Peyer's patch (tissue), 4 donors: Measurements from ENCODE around the gene HAUS5.

ENCODE experiments used
- POLR2A ChIP-seq, 2 donors: fragments of 450-650 bp; IDR thresholded peaks; one replicate each; pipeline ENCODE4 v1.5.1; 2017; ENCODE audit warnings: antibody characterized with exemption in 2 of 2, mild to moderate bottlenecking in 2 of 2, moderate library complexity in 2 of 2
- TF ChIP-seq, protein P1 (sequence below), 6 experiments: fragments of 450-650 bp in 4 of 6; fragments of 200-600 bp in 2 of 6; sonication (generic) in 1 of 6; IDR thresholded peaks; one replicate each; pipeline ENCODE4 v1.5.1; 2017 to 2019; ENCODE audit warnings: antibody characterized with exemption in 6 of 6, mild to moderate bottlenecking in 3 of 6, moderate library complexity in 1 of 6

- TF ChIP-seq POLR2A (IDR thresholded peaks at IDR 0.05), result no peak
- TF ChIP-seq, protein P1, sequence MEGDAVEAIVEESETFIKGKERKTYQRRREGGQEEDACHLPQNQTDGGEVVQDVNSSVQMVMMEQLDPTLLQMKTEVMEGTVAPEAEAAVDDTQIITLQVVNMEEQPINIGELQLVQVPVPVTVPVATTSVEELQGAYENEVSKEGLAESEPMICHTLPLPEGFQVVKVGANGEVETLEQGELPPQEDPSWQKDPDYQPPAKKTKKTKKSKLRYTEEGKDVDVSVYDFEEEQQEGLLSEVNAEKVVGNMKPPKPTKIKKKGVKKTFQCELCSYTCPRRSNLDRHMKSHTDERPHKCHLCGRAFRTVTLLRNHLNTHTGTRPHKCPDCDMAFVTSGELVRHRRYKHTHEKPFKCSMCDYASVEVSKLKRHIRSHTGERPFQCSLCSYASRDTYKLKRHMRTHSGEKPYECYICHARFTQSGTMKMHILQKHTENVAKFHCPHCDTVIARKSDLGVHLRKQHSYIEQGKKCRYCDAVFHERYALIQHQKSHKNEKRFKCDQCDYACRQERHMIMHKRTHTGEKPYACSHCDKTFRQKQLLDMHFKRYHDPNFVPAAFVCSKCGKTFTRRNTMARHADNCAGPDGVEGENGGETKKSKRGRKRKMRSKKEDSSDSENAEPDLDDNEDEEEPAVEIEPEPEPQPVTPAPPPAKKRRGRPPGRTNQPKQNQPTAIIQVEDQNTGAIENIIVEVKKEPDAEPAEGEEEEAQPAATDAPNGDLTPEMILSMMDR (IDR thresholded peaks at IDR 0.05), result no peak
Observed at GRCh38 chr19:35612224-35612558, 344 bp upstream of the HAUS5 start.
